Stimulated activated CD8-positive, alpha-beta memory T cell treated with anti-CD3 and anti-CD28 coated beads, Interleukin-7, amount 100 ng/mL, for 48 hours (primary cell): ENCODE results near the gene LYPD1.

Experiments used
- DNase-seq, 2 donors: peaks; one replicate each; pipeline ENCODE4 v3.0.0-alpha.2; 2020; ENCODE audit warnings: low read depth in 1 of 2; ENCODE audit errors: extremely low read depth in 1 of 2

Gene LYPD1

GRCh38 chr2:132638313-132639040, 31.5 kb downstream of the LYPD1 start:
- DNase-seq: no peak

- DNase-seq: no peak
Measured at GRCh38 chr2:132636346-132636745, 33.7 kb downstream of the LYPD1 start.

GRCh38 chr2:132633635-132634034, 36.4 kb downstream of the LYPD1 start:
- no peak for DNase-seq

GRCh38 chr2:132632000-132632649, 37.9 kb downstream of the LYPD1 start:
- no peak for DNase-seq

GRCh38 chr2:132627536-132627935, 42.5 kb downstream of the LYPD1 start:
- DNase-seq: no peak

- no peak for DNase-seq
Measured at GRCh38 chr2:132623096-132623839, 46.7 kb downstream of the LYPD1 start.

GRCh38 chr2:132621131-132621875, 48.7 kb downstream of the LYPD1 start:
- DNase-seq: no peak

- DNase-seq: no peak
Measured at GRCh38 chr2:132620115-132620514, 49.9 kb downstream of the LYPD1 start.

- DNase-seq: no peak
Measured at GRCh38 chr2:132618734-132619133, 51.3 kb downstream of the LYPD1 start.

GRCh38 chr2:132617989-132618388, 52.0 kb downstream of the LYPD1 start:
- no peak for DNase-seq

GRCh38 chr2:132615329-132616085, 54.5 kb downstream of the LYPD1 start:
- no peak for DNase-seq

- no peak for DNase-seq
Measured at GRCh38 chr2:132611719-132612118, 58.3 kb downstream of the LYPD1 start.

- no peak for DNase-seq
Measured at GRCh38 chr2:132609101-132609890, 60.7 kb downstream of the LYPD1 start.

GRCh38 chr2:132608311-132608710, 61.7 kb downstream of the LYPD1 start:
- no peak for DNase-seq

- DNase-seq: no peak
Measured at GRCh38 chr2:132607426-132608090, 62.4 kb downstream of the LYPD1 start.

- no peak for DNase-seq
Measured at GRCh38 chr2:132606649-132607048, 63.4 kb downstream of the LYPD1 start.

GRCh38 chr2:132605236-132606180, 64.5 kb downstream of the LYPD1 start:
- DNase-seq: no peak

- DNase-seq: no peak
Measured at GRCh38 chr2:132604561-132604960, 65.4 kb downstream of the LYPD1 start.
